Urinary bladder (tissue), 4 donors: ENCODE results near the gene CDC42. TPM values are rescaled to one million over a fixed set of nuclear protein-coding genes. Genes with fewer than 3 reads are reported as not detected.

Experiments
- DNase-seq: peaks from one replicate; pipeline ENCODE4 v3.0.0-alpha.2; 2015; ENCODE audit errors: extremely low spot score
- H3K27ac ChIP-seq: one replicate; pipeline ENCODE4 v1.5.1; 2013; ENCODE audit warnings: low read depth, mild to moderate bottlenecking, moderate library complexity
- H3K36me3 ChIP-seq: one replicate; pipeline ENCODE4 v1.6.1; 2013; ENCODE audit warnings: mild to moderate bottlenecking, moderate library complexity; ENCODE audit not compliant: insufficient read depth
- H3K4me1 ChIP-seq: one replicate; pipeline ENCODE4 v1.6.1; 2013; ENCODE audit warnings: mild to moderate bottlenecking, moderate library complexity; ENCODE audit not compliant: insufficient read depth
- H3K4me3 ChIP-seq: one replicate; pipeline ENCODE4 v1.5.1; 2013; ENCODE audit warnings: low read depth, low read length
- WGBS: extraction: QIAGEN DNeasy Blood & Tissue Kit; methylation state at CpG from one replicate; pipeline ENCODE4 v1.1.7; 2013; 5-methylcytosine and 5-hydroxymethylcytosine counted together
- polyA plus RNA-seq: library from polyadenylated mRNA; stranded (reverse); fragments of 200-250 nt; gene quantifications from one replicate; pipeline ENCODE4 v1.2.3, GENCODE V29; 2013
- total RNA-seq: library from RNA; depleted of rRNA; stranded (reverse); fragments of >200 nt; gene quantifications from one replicate; pipeline ENCODE4 v1.2.3, GENCODE V29; 2014
- donor health status: healthy with polysubstance abuse.
- donor health status: healthy.

The CDC42 gene
- total and polyA plus RNA-seq, 2 donors: 167 to 493 TPM

- no peak for DNase-seq
- Histone ChIP-seq H3K36me3 (peaks cover 8% of the 10 kb centered on the region), H3K4me3 (no peak overlapping the region), H3K27ac (no peak overlapping the region), H3K4me1 (no peaks in the 10 kb centered on the region)
- WGBS: 93% methylated on average over 10 of the region's 10 CpGs
These were observed 46.2 kb downstream of the CDC42 start for GRCh38 chr1:22098752-22099151.

- peaks cover 4% of the 10 kb centered on the region for H3K36me3 ChIP-seq
- DNase-seq: no peak
- 83% methylated on average over 3 of the region's 3 CpGs for WGBS
- H3K27ac ChIP-seq: no peak overlapping the region
- H3K4me1 ChIP-seq: no peaks in the 10 kb centered on the region
- H3K4me3 ChIP-seq: no peak overlapping the region
These were observed 47.7 kb downstream of the CDC42 start for GRCh38 chr1:22100168-22100567.

GRCh38 chr1:22101199-22101598, 48.7 kb downstream of the CDC42 start:
- WGBS: 31% methylated on average over 1 of the region's 1 CpG
- Histone ChIP-seq H3K36me3 (peaks cover 4% of the 10 kb centered on the region), H3K4me1 (no peaks in the 10 kb centered on the region), H3K4me3 (no peak overlapping the region), H3K27ac (no peak overlapping the region)
- no peak for DNase-seq

DNA sequence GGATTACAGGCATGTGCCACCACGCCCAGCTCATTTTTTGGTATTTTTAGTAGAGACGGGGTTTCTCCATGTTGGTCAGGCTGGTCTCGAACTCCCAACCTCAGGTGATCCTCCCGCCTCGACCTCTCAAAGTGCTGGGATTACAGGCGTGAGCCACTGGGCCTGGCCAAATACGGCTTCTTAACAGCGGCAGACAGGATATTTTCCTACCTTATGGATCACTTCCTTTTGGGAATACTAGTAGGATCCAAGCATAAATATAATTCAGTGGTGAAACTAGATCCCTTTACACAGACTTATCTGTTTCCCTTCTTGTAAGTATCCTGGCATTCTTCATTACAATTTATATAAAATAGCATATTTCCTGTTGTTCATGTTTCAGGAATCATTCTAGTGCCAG, 49.5 kb downstream of the CDC42 start:
- DNase-seq: no peak
- Histone ChIP-seq H3K36me3 (peaks cover 4% of the 10 kb centered on the region), H3K27ac (no peak overlapping the region), H3K4me1 (no peaks in the 10 kb centered on the region), H3K4me3 (no peak overlapping the region)
- WGBS: 79% methylated on average over 8 of the region's 8 CpGs

- Histone ChIP-seq H3K36me3 (peaks cover 4% of the 10 kb centered on the region), H3K4me1 (no peaks in the 10 kb centered on the region), H3K27ac (no peak overlapping the region), H3K4me3 (no peak overlapping the region)
- DNase-seq: no peak
- 34% methylated on average over 3 of the region's 3 CpGs for WGBS
These were observed 50.2 kb downstream of the CDC42 start for GRCh38 chr1:22102746-22103145.

DNA sequence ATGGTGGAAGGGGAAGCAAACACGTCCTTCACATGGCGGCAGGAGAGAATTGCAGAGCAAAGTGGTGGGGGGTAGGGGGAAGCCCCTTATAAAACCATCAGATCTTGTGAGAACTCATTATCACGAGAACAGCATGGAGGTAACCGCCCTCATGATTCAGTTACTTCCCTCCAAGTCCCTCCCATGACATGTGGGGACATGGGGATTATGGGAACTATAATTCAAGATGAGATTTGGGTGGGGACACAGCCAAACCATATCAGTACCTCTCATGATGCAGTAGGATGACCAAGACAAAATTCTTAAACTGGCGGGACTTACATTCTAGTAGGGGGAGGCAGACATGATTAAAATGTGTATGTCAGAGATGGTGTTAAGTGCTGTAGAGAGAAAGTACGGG, 51.6 kb downstream of the CDC42 start:
- no peak for DNase-seq
- no peak overlapping the region for H3K27ac ChIP-seq
- H3K4me1 ChIP-seq: no peaks in the 10 kb centered on the region
- WGBS: 82% methylated on average over 6 of the region's 6 CpGs
- no peak overlapping the region for H3K4me3 ChIP-seq
- no peaks in the 10 kb centered on the region for H3K36me3 ChIP-seq

GRCh38 chr1:22104865-22105437, 52.4 kb downstream of the CDC42 start:
- no peak overlapping the region for H3K4me3 ChIP-seq
- no peak for DNase-seq
- H3K4me1 ChIP-seq: no peaks in the 10 kb centered on the region
- no peaks in the 10 kb centered on the region for H3K36me3 ChIP-seq
- no peak overlapping the region for H3K27ac ChIP-seq
- 92% methylated on average over 6 of the region's 6 CpGs for WGBS

- WGBS: 63% methylated on average over 5 of the region's 5 CpGs
- H3K27ac ChIP-seq: no peak overlapping the region
- H3K36me3 ChIP-seq: no peaks in the 10 kb centered on the region
- H3K4me1 ChIP-seq: no peaks in the 10 kb centered on the region
- no peak overlapping the region for H3K4me3 ChIP-seq
- peak; percentile 46 for DNase-seq
These were observed 53.2 kb downstream of the CDC42 start for GRCh38 chr1:22105611-22106207.

DNA sequence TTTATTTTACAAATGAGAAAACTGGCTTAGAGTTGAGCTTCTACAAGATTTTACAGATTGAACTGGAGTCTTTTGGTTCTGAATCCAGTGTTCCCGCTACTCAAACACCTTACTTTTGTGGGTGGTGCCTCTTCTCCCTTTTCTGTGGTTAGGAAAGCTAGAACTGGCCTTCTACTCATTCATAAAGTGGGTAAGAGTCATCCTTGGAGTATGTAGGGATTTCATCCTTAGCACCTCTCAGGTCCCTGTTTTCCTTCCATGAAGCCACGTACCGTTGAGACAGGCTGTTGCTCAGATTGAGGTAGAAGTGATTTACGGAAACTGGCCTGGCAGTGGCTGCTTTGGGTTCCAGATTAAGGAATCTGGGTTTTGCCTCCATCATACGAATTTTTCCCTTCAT, 54.6 kb downstream of the CDC42 start:
- Histone ChIP-seq H3K4me3 (no peak overlapping the region), H3K27ac (no peak overlapping the region), H3K4me1 (no peaks in the 10 kb centered on the region), H3K36me3 (no peaks in the 10 kb centered on the region)
- WGBS: 79% methylated on average over 5 of the region's 5 CpGs
- DNase-seq: no peak

DNA sequence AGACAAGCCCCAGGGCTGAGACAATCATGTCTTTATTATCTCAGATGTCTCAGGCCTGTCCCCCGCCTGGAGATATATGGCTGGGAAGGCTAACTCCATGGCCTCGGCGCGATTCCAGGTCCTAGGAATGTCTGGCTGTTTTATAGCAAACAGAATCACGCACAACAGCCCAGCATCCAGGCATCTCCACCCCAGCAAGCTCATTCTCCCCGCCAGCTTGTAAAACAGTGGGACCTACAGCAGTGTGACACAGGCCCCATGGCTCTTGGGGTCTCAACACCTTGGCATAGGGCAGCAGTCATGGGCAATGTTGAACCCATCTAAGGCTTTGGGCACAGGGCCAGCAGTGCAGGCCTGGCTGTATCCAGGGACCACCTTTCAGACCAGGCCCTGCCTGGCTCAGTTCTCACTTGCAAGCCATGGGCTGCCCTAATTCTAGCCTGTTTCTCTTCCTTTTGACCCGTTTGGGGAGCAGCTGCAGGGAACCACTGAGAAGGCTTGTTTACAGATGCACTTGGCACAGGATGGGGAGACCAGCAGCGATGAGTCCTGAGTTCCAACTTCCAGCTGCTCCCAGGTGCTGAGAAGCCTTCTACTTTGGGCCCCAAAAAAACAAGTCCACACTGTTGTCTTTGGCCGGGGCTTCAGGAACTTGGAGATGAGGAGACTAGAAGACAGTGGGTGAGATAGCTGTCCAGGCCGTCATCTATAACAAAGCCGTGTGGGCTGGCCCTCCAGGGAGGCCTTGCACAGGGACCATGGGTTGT, 56.0 kb downstream of the CDC42 start:
- Histone ChIP-seq H3K4me1 (no peaks in the 10 kb centered on the region), H3K36me3 (no peaks in the 10 kb centered on the region), H3K27ac (peak overlapping the region; percentile 25), H3K4me3 (no peak overlapping the region)
- peak; percentile 76 for DNase-seq
- 26% methylated on average over 11 of the region's 11 CpGs for WGBS

DNA sequence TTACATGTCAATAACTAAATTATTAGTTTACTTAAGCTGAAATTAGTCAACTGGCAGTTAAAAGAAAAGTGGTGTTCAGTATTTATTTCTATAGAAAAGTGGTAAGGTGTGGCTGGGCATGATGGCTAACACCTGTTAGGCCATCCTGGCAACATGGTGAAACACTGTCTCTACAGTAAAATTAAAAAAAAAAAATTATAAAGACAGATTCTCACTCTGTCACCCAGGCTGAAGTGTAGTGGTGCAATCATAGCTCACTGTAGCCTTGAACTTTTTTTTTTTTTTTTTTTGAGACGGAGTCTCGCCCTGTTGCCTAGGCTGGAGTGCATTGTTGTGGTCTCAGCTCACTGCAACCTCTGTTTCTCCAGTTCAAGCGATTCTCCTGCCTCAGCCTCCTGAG, 57.5 kb downstream of the CDC42 start:
- no peak overlapping the region for H3K4me3 ChIP-seq
- H3K4me1 ChIP-seq: no peaks in the 10 kb centered on the region
- H3K27ac ChIP-seq: no peak overlapping the region
- WGBS: 93% methylated on average over 3 of the region's 3 CpGs
- no peak for DNase-seq
- no peaks in the 10 kb centered on the region for H3K36me3 ChIP-seq

DNA sequence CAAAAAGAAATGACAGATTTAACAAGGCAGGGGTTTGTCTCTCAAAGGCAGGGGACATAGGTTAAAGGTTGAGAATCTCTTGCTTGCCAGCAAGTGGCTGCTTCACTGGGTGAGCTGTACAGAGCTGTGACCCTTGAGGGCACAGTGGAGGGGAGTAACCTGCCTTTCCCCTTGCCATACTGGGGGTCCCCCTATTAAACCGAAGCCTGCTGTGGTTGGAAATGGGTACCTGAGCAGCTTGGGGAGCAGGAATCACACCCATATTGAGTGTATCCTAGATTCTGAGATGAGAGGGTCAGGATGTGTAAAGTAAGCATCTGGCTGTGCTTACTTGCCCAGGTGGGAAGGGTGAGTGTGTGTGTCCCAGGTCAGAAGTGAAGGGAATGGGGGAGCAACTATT, 58.6 kb downstream of the CDC42 start:
- H3K27ac ChIP-seq: no peak overlapping the region
- 91% methylated on average over 1 of the region's 1 CpG for WGBS
- H3K36me3 ChIP-seq: no peaks in the 10 kb centered on the region
- DNase-seq: no peak
- H3K4me3 ChIP-seq: no peak overlapping the region
- H3K4me1 ChIP-seq: no peaks in the 10 kb centered on the region

DNA sequence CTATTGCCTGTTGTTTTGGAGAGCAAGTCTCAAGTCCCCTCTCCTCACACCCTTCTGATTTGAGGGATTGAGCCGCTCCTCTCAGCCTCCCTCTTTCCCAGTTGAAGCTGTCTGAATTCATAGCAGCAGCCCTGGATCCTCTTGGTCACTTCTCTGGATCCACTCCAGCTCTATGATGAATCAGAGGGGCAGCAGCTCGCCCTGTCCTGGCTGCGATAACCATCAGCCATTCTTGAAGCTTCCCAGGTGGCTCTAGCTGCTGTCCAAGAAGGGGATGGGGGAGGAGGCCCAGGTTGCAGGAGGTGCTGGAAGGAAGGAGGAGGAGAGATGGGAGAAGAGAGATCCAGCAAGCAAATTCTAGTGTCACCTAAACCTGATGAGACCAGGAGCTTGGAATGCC, 59.1 kb downstream of the CDC42 start:
- no peak for DNase-seq
- Histone ChIP-seq H3K4me1 (no peaks in the 10 kb centered on the region), H3K27ac (no peak overlapping the region), H3K36me3 (no peaks in the 10 kb centered on the region), H3K4me3 (no peak overlapping the region)
- whole genome bisulfite sequencing: 34% methylated on average over 3 of the region's 3 CpGs

- H3K36me3 ChIP-seq: no peaks in the 10 kb centered on the region
- WGBS: 55% methylated on average over 3 of the region's 3 CpGs
- DNase-seq: no peak
- H3K4me1 ChIP-seq: no peaks in the 10 kb centered on the region
- no peak overlapping the region for H3K27ac ChIP-seq
- no peak overlapping the region for H3K4me3 ChIP-seq
These were observed 60.0 kb downstream of the CDC42 start for GRCh38 chr1:22112554-22112953.
